GM21529 (cell line): ENCODE results near the gene LRFN2.

Experiments
- ATAC-seq: cut with Tn5 transposase; IDR thresholded peaks from one replicate; pipeline ENCODE4 v1.9.1; 2021; ENCODE audit not compliant: unreplicated experiment

Gene LRFN2

DNA sequence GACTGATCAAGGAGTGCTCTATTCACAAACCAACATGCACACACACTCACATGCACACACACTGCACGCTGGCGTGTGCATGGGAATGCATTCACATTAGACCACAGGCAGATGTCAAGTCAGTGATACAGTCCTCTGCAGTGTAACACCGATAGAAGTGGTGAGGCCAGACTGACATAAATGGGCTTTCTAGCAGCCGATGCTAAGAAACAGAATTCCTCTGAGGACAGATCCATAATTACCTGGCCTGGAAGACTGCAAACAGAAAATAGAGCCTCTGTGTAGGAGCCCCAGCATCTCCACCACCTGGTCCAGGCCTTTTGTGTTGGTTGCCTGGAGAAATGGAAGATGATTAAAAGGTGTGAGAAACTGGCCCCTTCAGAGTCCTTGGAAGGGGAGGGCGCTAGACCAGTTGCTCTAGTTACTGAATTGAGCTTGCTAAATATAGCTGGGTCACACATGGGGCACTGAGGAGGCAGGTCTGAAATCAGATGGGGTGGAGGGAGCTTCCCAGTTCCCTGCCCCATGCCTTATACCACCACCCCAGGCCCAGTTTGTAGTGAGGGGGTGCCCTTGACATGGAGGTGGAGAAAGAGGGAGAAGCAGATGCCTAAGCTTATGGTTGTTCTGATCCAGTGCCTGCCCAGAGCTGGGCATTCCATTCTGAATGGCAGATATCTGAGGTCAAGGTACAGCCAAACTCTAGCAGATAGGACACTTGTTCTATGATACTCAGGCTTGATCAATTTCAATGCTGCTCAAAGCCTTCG lies 233.8 kb downstream of the LRFN2 start:
- ATAC-seq: no peak

DNA sequence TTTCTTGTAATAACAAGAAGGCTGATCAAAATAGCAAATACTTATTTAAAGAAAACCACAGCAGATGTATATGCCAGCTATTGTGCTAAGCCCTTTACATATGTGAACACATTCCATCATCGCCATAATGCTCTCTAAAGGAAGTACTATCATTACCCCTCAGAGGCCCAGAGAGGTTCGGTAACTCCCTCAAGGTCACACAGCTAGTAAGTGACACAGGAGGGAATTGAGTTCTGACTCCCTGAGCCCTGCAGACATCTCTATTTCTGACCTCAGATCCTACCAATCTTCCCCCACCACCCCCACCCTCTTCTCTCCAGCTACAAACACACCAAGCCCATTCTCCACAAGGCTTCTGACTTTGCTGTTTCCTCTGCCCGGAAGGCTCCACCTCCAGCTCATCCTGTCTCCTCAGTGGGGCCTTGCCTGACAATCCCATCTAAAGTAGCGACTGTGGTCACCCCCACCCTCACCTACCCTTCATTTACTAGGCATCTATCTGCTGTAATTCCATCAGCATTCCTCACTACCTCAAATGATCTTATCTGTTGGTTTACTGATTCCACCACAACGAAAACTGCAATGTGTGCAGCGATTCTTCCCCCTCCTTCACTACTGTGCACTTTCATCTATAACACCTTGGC lies 234.5 kb downstream of the LRFN2 start:
- ATAC-seq: no peak

DNA sequence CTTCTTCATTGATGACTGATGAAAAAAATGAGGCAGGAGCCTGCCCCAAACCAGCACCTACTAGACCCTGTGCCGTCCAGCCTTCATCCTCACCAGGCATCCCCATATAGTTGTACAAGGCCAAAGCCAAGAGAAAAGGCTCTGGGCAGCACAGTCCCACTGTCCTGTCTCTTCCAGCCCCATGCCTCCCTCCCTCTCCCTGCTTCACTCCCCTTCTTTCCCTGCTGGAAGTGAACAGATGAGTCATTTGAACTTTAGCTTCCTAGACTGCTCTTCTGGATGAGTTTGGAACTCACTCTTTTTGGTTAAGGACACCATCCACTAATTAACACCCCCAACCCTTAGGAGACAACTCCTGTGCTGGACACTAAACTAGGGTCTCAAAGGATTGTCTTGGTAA lies 235.2 kb downstream of the LRFN2 start:
- no peak for ATAC-seq

DNA sequence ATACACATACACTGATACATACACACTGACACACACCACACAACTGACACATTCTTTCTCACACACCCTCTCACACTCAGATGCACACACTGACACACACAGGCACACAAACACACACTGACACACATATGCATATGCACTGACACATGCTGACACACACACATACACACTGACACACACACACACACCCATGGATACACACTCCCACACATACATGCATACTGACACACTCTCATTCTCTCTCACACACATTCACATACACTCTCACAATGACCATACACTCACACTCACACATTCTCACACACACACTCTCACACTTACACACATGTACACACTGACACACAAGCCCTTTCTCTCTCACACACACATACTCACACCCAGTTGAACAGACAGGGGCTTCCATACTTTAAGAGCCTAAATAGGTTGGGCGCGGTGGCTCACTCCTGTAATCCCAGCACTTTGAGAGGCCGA lies 236.4 kb downstream of the LRFN2 start:
- ATAC-seq: no peak

DNA sequence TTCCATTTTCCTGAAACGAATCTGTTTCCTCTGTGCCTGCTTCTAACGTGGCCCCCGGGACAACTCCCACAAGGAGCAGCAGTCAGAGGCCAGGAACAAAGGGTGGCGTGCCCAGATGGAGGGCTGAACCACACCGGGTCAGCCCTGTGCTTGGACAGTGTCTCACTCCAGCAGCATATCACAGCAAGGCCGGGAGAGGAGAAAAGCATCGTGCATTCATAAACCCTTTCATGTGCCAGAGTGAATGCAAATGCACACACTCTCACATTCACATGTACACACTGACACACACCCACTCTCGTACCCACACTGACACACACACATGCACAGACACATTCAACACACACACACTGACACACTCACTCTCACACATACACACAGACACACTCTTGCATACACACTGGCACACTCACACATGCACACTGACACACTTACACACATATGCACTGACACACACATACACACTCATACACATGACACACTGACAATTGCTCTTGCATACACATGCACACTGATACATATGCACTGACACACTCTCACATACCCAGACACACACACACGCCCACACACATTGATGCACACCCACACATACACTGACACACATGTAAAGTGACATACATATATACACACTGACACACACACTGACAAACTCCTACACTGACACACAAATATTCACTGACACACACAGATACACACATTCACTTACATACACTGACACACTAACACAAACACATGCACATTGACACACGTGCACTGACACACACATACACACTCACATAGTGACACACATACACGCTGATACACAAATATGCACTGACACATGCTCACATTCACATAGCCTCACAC lies 237.0 kb downstream of the LRFN2 start:
- ATAC-seq: no peak

DNA sequence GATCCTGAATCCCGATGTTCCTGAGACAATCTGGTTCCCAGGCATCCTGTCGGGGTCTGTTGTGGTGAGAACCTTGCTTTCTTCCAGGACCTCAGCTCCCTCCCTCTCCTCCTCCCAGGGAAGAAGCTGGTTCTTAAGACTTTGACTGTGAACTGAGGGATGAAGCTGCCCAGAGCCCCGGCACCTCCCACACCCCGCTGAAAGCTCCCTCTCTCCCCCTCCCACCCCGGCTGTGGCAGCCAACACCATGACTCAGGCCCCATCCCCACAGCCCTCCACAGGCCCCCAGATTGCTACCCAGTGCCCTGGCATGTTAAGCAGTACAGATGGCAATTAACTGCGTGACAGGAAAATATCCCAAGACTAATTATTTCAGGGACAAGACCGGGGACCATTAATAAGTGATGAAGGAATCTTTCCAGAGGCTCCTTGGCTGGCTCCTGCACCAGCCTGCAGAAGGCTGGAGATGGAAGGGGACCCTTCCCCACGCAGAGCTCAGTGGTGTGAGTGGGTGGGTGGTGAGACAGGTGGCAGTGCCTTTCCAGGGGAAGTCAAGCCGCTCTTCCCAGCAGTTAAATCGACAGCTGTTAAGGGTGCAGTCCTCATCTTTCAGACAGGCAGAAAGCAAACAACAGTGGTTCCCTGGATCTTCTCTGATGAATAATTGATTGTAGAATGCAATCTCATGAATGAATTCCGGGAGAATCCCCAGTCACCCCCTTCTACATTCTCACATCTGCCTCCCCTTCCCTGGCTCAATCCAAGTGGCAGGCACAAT lies 237.9 kb downstream of the LRFN2 start:
- ATAC-seq: no peak

DNA sequence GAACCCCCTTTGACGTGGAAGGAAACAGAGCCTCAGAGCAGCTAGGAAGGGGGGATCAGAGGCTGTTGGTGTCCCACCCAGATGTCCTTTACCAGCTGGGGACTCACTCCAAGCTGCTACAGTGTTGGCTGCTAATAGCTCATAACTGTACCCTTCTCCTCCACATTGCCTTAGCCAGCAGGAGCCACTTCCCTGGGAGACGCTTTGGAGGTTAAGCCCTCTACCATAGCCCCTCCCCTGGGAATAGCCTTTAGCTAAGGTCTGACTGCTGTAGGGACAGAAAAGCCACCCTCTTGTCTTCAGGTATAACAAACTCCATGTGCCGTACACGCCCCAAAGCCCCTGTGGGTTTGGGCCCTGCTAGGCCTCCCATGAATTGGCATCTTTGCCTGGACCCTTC lies 238.6 kb downstream of the LRFN2 start:
- no peak for ATAC-seq

DNA sequence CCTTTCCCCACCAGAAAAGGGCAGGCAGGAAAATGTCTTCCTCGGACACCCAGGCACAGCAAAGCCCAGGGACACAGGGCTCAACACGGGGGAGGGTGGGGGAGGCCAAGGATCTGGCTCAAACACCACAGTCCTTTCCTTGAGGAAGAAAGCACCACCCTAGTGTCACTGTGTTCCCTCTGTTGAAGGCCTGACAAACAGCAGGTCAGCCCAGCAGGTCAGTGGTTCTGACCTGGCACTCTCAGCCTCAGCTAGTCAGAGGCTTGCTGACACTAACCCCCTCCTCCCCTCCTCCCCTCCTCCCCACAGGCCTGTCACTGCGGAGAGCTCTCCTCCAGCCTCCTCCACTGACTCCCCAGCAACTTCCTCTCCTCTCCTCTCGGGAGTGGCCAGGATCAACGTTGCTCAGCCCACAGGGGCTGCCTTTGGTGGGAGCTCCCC lies 239.6 kb downstream of the LRFN2 start:
- ATAC-seq: no peak

DNA sequence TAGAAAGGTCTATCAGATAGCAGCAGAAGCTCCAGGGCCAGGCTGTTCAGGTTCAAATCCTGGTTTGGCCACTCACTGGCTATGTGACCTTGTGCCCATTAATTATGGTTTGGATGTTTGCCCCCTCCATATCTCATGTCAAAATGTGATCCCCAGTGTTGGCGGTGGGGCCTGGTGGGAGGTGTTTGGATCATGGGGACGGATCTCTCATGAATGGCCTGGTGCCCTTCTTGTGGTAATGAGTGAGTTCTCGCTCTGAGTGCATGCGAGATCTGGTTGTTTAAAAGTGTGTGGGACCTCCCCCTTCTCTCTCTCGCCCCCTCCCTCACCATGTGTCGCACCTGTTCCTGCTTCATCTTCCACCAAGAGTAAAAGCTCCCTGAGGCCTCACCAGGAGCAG lies 240.9 kb downstream of the LRFN2 start:
- no peak for ATAC-seq

DNA sequence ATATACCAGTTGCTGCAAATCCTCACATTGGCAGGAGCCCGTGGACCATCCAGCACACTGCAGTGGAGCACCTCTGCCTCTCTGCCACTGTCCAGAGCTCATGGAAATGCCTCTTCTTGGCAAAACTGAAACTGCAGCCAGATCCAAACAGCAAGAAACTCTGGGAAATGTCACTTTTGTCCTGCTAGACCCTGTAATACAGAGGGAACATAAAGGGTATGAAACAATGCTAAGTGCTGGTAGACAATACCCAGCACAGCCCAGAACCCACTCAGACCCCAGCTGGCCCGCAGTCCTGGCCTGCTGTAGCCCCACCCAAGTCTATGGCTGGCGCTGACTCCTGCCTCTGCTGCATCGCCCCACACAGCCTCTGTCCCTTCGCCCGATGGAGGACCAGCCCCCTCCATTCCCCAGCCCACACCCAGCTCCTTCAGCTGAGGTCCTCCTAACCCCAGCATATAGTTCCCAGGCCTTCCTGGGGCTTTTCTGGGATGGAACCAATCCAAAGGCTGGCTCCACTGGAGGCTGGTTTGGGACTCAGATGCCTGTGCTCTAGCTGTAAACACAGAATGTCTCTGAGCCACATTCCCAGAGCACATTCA lies 242.5 kb downstream of the LRFN2 start:
- ATAC-seq: no peak

DNA sequence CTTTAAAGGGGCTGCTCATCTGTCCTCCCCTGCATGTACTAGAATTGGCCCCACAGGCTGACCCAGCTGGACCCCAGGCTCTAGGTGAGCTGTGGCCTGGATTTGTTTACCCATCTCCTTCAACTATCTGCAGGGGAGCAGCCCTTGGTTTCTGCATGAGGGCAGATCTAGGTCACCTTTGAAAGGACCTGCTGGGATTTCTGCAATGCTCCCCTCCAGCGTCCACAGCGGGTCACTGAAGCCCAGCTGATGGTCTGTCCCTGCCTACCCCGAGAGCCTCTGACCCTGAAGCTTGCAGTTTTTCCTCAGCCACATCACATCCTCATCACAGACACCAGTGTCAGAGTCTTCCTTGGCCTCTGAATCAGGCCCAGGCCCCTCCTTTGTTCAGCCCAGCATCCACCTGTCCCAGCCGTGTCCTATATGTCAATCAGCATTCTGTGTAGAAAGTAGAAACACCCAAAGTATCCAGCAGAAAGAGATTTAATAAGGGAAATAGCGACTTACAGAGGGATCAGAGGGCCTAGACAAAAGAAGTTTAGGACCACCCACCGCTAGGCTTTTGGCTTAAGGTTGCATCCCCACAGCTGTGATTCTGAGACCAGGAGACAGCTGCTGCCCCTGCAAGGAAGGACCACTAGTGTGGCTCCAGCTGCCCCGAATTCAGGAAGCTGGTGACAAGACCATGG lies 243.1 kb downstream of the LRFN2 start:
- no peak for ATAC-seq

DNA sequence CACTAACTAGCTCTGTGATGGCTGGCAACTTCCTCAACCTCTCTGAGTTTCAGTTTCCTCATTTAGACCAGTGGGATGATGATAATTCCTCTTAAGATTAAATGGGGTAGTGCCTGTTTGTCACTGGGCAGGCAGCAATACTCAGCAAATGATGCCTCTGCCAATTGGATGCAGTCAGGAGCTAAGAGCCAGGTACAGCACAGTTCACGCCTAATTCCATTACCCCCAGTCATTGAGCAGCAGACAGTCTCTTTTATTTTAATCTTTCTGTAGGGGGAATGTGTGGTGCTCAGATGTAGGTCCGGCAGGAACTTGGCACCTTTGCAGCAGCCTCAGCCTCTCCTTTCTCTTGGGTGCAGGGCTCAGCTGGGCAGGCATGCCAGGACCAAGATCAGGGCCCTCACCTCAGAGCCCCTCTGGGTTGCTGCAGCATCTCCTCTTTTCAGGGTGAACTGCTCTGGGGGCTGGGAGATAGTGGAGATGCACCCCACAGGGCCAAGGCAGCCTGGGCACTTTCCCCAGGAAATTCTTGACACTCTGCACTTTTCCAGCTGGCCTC lies 243.8 kb downstream of the LRFN2 start:
- no peak for ATAC-seq

DNA sequence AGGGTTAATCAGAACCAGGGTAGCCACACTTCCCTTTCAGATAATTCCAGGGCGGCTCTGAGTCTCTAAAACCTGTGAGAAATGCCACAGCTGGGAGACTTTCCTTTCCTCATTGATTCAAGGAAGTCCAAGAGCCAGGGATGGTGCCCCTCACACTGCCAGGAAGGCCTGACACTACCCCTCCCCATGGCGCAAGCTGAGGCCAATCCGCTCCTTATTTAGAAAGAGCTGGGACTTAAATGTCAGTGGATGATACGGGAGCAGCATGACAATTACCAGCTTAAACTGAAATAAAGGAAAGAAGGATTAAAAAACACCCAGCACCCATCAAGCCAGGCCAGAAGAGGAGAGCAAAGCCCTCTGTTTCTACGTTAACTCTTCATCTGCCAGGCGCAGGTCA lies 244.4 kb downstream of the LRFN2 start:
- no peak for ATAC-seq

DNA sequence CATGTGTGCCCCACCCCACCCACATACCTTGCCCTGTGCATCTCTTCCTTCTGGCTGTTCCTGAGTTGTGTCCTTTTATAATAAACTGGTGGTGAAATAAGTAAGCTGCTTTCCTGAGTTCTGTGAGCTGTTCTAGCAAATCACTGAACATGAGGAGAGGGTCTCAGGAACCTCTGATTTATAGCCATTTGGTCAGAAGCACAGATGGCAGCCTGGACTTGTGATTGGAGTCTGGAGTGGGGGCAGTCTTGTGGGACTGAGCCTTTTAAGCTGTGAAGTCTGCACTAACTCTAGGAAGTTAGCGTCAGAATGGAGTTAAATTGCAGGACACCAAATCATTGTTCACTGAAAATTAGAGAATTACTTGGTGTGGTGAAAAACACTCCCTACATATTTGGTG lies 245.4 kb downstream of the LRFN2 start:
- no peak for ATAC-seq
